GM12892 (cell line): ENCODE data around the gene MED7.

Source experiments
- POLR2A ChIP-seq: IDR thresholded peaks from 2 replicates; pipeline ENCODE4 v1.6.1; 2011; ENCODE audit warnings: low read depth, low read length, control low read depth
- TAF1 ChIP-seq: IDR thresholded peaks from 2 replicates; pipeline ENCODE4 v1.6.1; 2011; ENCODE audit warnings: low read depth, mild to moderate bottlenecking, control low read depth, low read length, borderline replicate concordance

- TF ChIP-seq TAF1 = no peak
- no peak for TF ChIP-seq POLR2A
Observed at GRCh38 chr5:157175071-157175612, 32.5 kb upstream of the MED7 start.
